Choroid plexus epithelial cell (primary cell): ENCODE results near the gene ARHGAP8.

Experiments used
- DNase-seq: peaks from one replicate; pipeline ENCODE4 v3.0.0-alpha.2; 2010; ENCODE audit warnings: low read depth
- H3K4me3 ChIP-seq: 2 replicates; pipeline ENCODE4 v1.5.1; 2011; ENCODE audit warnings: low read depth, mild to moderate bottlenecking, control low read depth, low read length, moderate library complexity
- CTCF ChIP-seq: conservative IDR thresholded peaks from 2 replicates; pipeline ENCODE4 v1.5.1; 2011; ENCODE audit warnings: low read depth, mild to moderate bottlenecking, control low read depth, inconsistent platforms, low read length, moderate library complexity

The ARHGAP8 gene

DNA sequence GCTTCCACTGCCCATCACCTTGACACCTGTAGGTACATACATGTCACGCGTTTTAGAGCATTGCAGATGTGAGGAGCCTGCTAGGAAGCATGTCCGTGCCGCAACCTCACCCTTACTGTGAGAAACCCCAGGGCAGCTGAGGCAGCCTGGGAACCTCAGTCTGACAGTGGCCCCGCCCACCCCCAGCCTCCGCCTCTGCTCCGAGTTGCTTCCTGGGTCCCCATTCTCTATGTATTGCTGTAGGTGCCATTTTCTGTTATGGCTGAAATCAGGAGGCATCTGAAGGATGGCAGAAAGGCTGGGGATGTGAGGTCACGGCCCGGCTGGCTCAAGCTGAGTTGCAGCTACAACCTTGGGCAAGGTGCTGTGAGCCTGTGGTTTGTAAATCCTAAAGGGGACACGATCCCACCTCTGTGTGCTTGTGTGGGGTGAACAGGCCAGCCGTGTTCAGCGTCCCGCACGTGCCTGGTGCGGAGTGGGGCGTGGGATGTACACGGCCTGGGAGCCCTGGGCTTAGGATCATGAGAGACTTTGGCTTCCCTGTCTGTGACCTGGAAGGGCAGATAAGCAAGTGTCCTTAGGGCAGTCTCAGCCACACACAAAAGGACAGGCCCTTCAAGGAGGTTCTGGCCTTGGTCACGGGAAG is 154.7 kb downstream of the ARHGAP8 start:
- no peak for TF ChIP-seq CTCF
- DNase-seq = no peak
- no peak overlapping the region for H3K4me3 ChIP-seq

DNA sequence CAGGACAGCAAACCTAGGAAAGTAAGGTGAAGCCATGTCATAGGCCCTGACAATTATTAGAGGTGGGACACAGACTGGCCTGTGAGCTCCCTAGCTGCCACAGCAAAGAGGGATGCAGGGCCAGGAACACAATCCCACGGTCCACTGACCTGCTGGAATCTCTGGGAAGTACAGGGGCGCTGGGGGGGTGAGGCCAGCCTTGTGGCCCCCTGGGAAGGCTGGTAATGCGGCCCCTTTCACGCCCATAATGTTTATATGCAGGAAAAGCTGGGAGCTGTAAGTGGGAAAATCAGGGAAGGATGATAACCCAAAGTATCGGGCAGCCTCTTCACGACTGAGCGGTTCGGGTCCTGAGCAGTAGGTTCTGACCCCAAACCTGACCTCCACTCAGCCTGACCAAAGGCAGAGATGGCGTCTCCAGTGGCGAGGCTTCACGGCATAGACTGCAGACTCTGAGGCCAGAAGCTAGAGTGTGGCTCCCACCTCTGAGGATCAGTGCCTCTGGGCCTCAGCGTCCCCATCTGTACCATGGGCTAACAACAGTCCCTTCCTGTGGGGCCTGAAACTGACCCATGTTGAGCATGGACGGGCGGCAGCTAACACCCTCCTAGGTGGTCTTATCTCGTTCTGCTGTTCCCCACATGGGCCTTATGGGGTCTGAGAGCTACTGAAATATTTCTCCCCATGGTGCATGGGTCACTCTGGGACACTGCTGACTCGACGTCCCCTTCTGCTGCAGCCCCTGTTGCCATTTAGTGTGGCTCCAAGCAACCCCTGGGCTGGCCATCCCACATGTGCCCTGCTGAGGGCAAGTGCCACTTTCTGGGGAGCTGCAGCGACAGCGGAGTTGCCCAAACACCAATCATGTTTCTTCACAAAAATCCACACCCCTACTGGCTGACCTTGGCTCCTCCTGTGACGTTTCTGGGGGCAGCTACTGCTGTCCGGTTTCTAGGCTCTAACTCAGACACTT is 155.7 kb downstream of the ARHGAP8 start:
- no peak for DNase-seq
- no peak for TF ChIP-seq CTCF
- H3K4me3 ChIP-seq = no peak overlapping the region

GRCh38 chr22:44909241-44909640 is 156.9 kb downstream of the ARHGAP8 start:
- no peak overlapping the region for H3K4me3 ChIP-seq

More at GRCh38 chr22:44909241-44909640, 156.9 kb downstream of the ARHGAP8 start:
- no peak for DNase-seq
- TF ChIP-seq CTCF = no peak
